ENCODE data around the gene GPD2.

- TF ChIP-seq CTCF (IDR thresholded peaks at IDR 0.05) (no peak), POLR2A (IDR thresholded peaks at IDR 0.05) (no peak), POLR2AphosphoS5 (IDR thresholded peaks at IDR 0.05) (no peak)
These were observed 103.1 kb downstream of the GPD2 start for GRCh38 chr2:156539086-156539860.

All from prostate gland (tissue), 2 donors.